Stimulated activated CD4-positive, alpha-beta T cell treated with anti-CD3 and anti-CD28 coated beads, Interleukin-2, amount 100 ng/mL, for 24 hours (primary cell): ENCODE results near the gene RBM7.

ENCODE experiments used
- DNase-seq, 2 donors: peaks; one replicate each; pipeline ENCODE4 v3.0.0-alpha.2; 2020

RBM7 gene

GRCh38 chr11:114449845-114450244 is 49.4 kb downstream of the RBM7 start:
- no peak for DNase-seq

- DNase-seq = no peak
These were observed 51.9 kb downstream of the RBM7 start for GRCh38 chr11:114452399-114452798.
